K562 (cell line): Measurements from ENCODE around the gene EPS8L1. TPM values are rescaled to one million over a fixed set of nuclear protein-coding genes. Genes with fewer than 3 reads are reported as not detected.

ENCODE experiments used
- ATF6 ChIP-seq: sonication (generic); formaldehyde crosslinking; IDR thresholded peaks from 2 replicates; pipeline ENCODE4 v1.4.0; 2020; ENCODE audit warnings: mild to moderate bottlenecking, missing genetic modification reagents
- CBFA2T3 ChIP-seq: fragments of 450-650 bp; IDR thresholded peaks from 2 replicates; pipeline ENCODE4 v1.6.1; 2017
- GTF2F1 ChIP-seq: IDR thresholded peaks from 2 replicates; pipeline ENCODE4 v1.6.1; 2011; ENCODE audit warnings: low read depth, low read length, improper control_type of control experiment
- NR4A1 ChIP-seq, 2 experiments: fragments of 250-450 bp in 1 of 2; fragments of 450-650 bp in 1 of 2; sonication (Bioruptor Pico) in 1 of 2; IDR thresholded peaks; 2 replicates each; pipeline versions ENCODE4 v1.4.0 to v1.6.1; 2016 to 2020; ENCODE audit warnings: mild to moderate bottlenecking in 2 of 2, missing compliant biosample characterization in 1 of 2, missing genetic modification characterization in 1 of 2, moderate library complexity in 1 of 2
- POLR2G ChIP-seq: fragments of 200-400 bp; formaldehyde crosslinking; IDR thresholded peaks from 2 replicates; pipeline ENCODE4 v1.6.1; 2017; ENCODE audit warnings: low read depth, mild to moderate bottlenecking, antibody characterized with exemption, low read length, moderate library complexity
- RBFOX2 ChIP-seq: fragments of 200-400 bp; formaldehyde crosslinking; IDR thresholded peaks from 2 replicates; pipeline ENCODE4 v1.6.1; 2017; ENCODE audit warnings: low read depth, mild to moderate bottlenecking, low read length, moderate library complexity
- SMARCB1 ChIP-seq: IDR thresholded peaks from 2 replicates; pipeline ENCODE4 v1.6.1; 2011; ENCODE audit warnings: improper control_type of control experiment, low read depth; ENCODE audit not compliant: insufficient read length
- TFE3 ChIP-seq: fragments of 450-650 bp; formaldehyde crosslinking; IDR thresholded peaks from 2 replicates; pipeline ENCODE4 v1.4.0; 2020; ENCODE audit warnings: mild to moderate bottlenecking, mixed read lengths
- ZBTB1 ChIP-seq: sonication (generic); formaldehyde crosslinking; IDR thresholded peaks from 2 replicates; pipeline ENCODE4 v1.8.1; 2023; ENCODE audit warnings: missing genetic modification reagents, low read depth, mild to moderate bottlenecking, borderline replicate concordance
- ZBTB5 ChIP-seq: fragments of 450-650 bp; IDR thresholded peaks from 2 replicates; pipeline ENCODE4 v1.6.1; 2017; ENCODE audit warnings: antibody characterized with exemption
- ZFP36 ChIP-seq: fragments of 150-350 bp; IDR thresholded peaks from 2 replicates; pipeline ENCODE4 v1.6.1; 2018; ENCODE audit warnings: low read length, low read depth; ENCODE audit not compliant: partially characterized antibody
- ZNF277 ChIP-seq: fragments of 250-450 bp; sonication (Bioruptor Pico); IDR thresholded peaks from 2 replicates; pipeline ENCODE4 v1.8.0; 2022; ENCODE audit warnings: inconsistent platforms, mild to moderate bottlenecking, moderate library complexity, borderline replicate concordance
- ZNF445 ChIP-seq: fragments of 250-450 bp; sonication (Bioruptor Pico); IDR thresholded peaks from 2 replicates; pipeline ENCODE4 v1.4.0; 2020; ENCODE audit warnings: low read depth, mild to moderate bottlenecking, moderate library complexity
- ZNF695 ChIP-seq: fragments of 450-650 bp; formaldehyde crosslinking; IDR thresholded peaks from 2 replicates; pipeline ENCODE4 v1.4.0; 2020; ENCODE audit warnings: mild to moderate bottlenecking, moderate library complexity
- ZNF785 ChIP-seq: fragments of 250-450 bp; sonication (Bioruptor Pico); IDR thresholded peaks from 2 replicates; pipeline ENCODE4 v1.4.0; 2020; ENCODE audit warnings: mild to moderate bottlenecking
- polyA plus RNA-seq, 8 experiments: library from polyadenylated mRNA; depleted of rRNA in 4 of 8; stranded (reverse) in 5 of 8; unstranded in 3 of 8; fragments of >200 nt; fragmentation: Nextera tagmentation in 2 of 8; fragmentation: Illumina TruSeq in 1 of 8; extraction: Ambion mirVana in 2 of 8; extraction: Trizol in 1 of 8; gene quantifications; 2 replicates each; pipeline versions ENCODE4 v1.2.1 to v1.2.3, GENCODE V29; 2011 to 2014; ENCODE audit warnings: inconsistent platforms in 1 of 8, missing spikeins in 1 of 8
- total RNA-seq, 7 experiments: library from RNA; depleted of rRNA in 6 of 7; stranded (reverse); fragments of >200 nt in 6 of 7; fragmentation: Illumina TruSeq in 2 of 7; extraction: Trizol in 2 of 7; gene quantifications; 2 replicates each; pipeline versions ENCODE4 v1.2.1 to v1.2.3, GENCODE V29; 2011 to 2021; ENCODE audit warnings: low replicate concordance in 1 of 7
- TF ChIP-seq, protein P1 (sequence below): fragments of 250-450 bp; sonication (Bioruptor Pico); IDR thresholded peaks from 2 replicates; pipeline ENCODE4 v1.8.0; 2022; ENCODE audit warnings: moderate library complexity, mild to moderate bottlenecking, inconsistent platforms

The EPS8L1 gene
- total and polyA plus RNA-seq, 9 of the 15 experiments (the other 6 are each of a cell fraction or from before 2014, with no cell fraction given), result 0.35 to 22.1 (median 11.9) TPM

- TF ChIP-seq TFE3 (CRISPR knock-in tag) (no peak), ZFP36 (peak; percentile 82), ZNF445 (no peak), ZNF785 (CRISPR knock-in tag) (no peak), CBFA2T3 (no peak), NR4A1 (CRISPR knock-in tag; IDR thresholded peaks at IDR 0.05) (no peak), NR4A1 (tag; IDR thresholded peaks at IDR 0.05) (no peak), GTF2F1 (no peak), ZNF277 (CRISPR knock-in tag) (no peak), ZBTB5 (no peak), SMARCB1 (no peak), ZBTB1 (CRISPR knock-in tag) (no peak), POLR2G (peak; percentile 83), ATF6 (CRISPR knock-in tag) (no peak), RBFOX2 (peak; percentile 61), ZNF695 (no peak)
- TF ChIP-seq, protein P1, sequence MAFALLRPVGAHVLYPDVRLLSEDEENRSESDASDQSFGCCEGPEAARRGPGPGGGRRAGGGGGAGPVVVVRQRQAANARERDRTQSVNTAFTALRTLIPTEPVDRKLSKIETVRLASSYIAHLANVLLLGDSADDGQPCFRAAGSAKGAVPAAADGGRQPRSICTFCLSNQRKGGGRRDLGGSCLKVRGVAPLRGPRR (CRISPR knock-in tag), result no peak
Observed at GRCh38 chr19:55044771-55045716, 30.6 kb upstream of the EPS8L1 start (continued).
